ENCODE measurements around the gene ANKRD17. TPM values are rescaled to one million over a fixed set of nuclear protein-coding genes. Genes with fewer than 3 reads are reported as not detected.

The ANKRD17 gene
- total RNA-seq, 1 donor from 2014 or later, result 67.3 TPM

DNA sequence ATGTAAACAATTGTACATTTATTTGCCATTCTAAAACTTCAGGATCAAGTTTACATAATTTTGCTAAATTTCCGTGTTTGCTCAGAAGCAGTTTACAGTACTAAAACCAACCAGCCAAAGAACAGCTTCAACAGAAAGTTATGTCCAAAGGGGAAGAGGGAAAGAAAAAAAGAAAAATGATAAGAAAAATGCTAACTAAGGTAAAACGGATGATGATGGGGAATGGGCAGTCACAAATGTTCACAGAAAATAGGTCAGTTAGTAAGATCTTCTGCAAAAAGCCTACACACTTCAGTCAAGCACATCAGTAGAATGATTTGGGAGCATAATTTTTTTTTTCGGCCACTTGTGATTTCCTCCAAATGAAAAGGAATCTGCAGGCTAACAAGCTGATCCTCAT is 182.8 kb downstream of the ANKRD17 start:
- no peak overlapping the region for H3K9ac ChIP-seq
- no peaks in the 10 kb centered on the region for H3K9me3 Mint-ChIP-seq
- no peak for DNase-seq (ENCODE audit: low spot score)
- H3K27ac ChIP-seq, result no peak overlapping the region
- no peak overlapping the region for H3K4me2 ChIP-seq
- H3K36me3 Mint-ChIP-seq, result peaks cover 25% of the 10 kb centered on the region
- H3K4me3 ChIP-seq, result no peak overlapping the region
- H3K4me1 ChIP-seq, result no peaks in the 10 kb centered on the region
- H3K27ac Mint-ChIP-seq, result no peak overlapping the region
- H3K4me1 Mint-ChIP-seq, result no peaks in the 10 kb centered on the region
- H3K9me3 ChIP-seq (ENCODE audit: low read depth), result no peaks in the 10 kb centered on the region
- no peak overlapping the region for H3K4me3 Mint-ChIP-seq
- H3K27me3 Mint-ChIP-seq (ENCODE audit: insufficient read depth, low read depth), result no peaks in the 10 kb centered on the region
- H2AFZ ChIP-seq (replicated peaks), result no peak overlapping the region
- peaks cover 50% of the 10 kb centered on the region for H3K36me3 ChIP-seq
- peaks cover 2% of the 10 kb centered on the region for H3K79me2 ChIP-seq (ENCODE audit: low read depth)
- peaks cover 29% of the 10 kb centered on the region for H3F3A ChIP-seq (ENCODE audit: low read depth)
- peaks cover 4% of the 10 kb centered on the region for H4K20me1 ChIP-seq (ENCODE audit: low read depth)
- H3K27me3 ChIP-seq, result no peaks in the 10 kb centered on the region
- TF ChIP-seq EZH2 (IDR thresholded peaks at IDR 0.05), result no peak
- TF ChIP-seq, protein P1, sequence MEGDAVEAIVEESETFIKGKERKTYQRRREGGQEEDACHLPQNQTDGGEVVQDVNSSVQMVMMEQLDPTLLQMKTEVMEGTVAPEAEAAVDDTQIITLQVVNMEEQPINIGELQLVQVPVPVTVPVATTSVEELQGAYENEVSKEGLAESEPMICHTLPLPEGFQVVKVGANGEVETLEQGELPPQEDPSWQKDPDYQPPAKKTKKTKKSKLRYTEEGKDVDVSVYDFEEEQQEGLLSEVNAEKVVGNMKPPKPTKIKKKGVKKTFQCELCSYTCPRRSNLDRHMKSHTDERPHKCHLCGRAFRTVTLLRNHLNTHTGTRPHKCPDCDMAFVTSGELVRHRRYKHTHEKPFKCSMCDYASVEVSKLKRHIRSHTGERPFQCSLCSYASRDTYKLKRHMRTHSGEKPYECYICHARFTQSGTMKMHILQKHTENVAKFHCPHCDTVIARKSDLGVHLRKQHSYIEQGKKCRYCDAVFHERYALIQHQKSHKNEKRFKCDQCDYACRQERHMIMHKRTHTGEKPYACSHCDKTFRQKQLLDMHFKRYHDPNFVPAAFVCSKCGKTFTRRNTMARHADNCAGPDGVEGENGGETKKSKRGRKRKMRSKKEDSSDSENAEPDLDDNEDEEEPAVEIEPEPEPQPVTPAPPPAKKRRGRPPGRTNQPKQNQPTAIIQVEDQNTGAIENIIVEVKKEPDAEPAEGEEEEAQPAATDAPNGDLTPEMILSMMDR (IDR thresholded peaks at IDR 0.05), result no peak
- TF ChIP-seq EZH2phosphoT487 (IDR thresholded peaks at IDR 0.05), result no peak

GRCh38 chr4:73070074-73070390 is 188.6 kb downstream of the ANKRD17 start:
- Mint-ChIP-seq H3K4me3 (peak overlapping the region; percentile 89), H3K27me3 (ENCODE audit: insufficient read depth, low read depth) (no peaks in the 10 kb centered on the region), H3K27ac (peak overlapping the region; percentile 91), H3K4me1 (peaks cover 12% of the 10 kb centered on the region), H3K9me3 (no peaks in the 10 kb centered on the region), H3K36me3 (no peaks in the 10 kb centered on the region)
- H3K27me3 ChIP-seq, result no peaks in the 10 kb centered on the region
- peak overlapping the region; percentile 61 for H3K27ac ChIP-seq
- H3F3A ChIP-seq (ENCODE audit: low read depth), result peaks cover 45% of the 10 kb centered on the region
- TF ChIP-seq EZH2 (IDR thresholded peaks at IDR 0.05) (no peak), EZH2phosphoT487 (IDR thresholded peaks at IDR 0.05) (no peak)
- TF ChIP-seq, protein P1 (IDR thresholded peaks at IDR 0.05), result no peak
- H3K4me3 ChIP-seq, result peak overlapping the region; percentile 74
- H3K4me1 ChIP-seq, result peaks cover 5% of the 10 kb centered on the region
- peak overlapping the region; percentile 56 for H2AFZ ChIP-seq (replicated peaks)
- H3K36me3 ChIP-seq, result peaks cover 20% of the 10 kb centered on the region
- no peaks in the 10 kb centered on the region for H3K9me3 ChIP-seq (ENCODE audit: low read depth)
- DNase-seq (ENCODE audit: low spot score), result no peak
- peak overlapping the region; percentile 82 for H3K4me2 ChIP-seq
- H3K79me2 ChIP-seq (ENCODE audit: low read depth), result peaks cover 17% of the 10 kb centered on the region
- peak overlapping the region; percentile 71 for H3K9ac ChIP-seq
- H4K20me1 ChIP-seq (ENCODE audit: low read depth), result no peaks in the 10 kb centered on the region

DNA sequence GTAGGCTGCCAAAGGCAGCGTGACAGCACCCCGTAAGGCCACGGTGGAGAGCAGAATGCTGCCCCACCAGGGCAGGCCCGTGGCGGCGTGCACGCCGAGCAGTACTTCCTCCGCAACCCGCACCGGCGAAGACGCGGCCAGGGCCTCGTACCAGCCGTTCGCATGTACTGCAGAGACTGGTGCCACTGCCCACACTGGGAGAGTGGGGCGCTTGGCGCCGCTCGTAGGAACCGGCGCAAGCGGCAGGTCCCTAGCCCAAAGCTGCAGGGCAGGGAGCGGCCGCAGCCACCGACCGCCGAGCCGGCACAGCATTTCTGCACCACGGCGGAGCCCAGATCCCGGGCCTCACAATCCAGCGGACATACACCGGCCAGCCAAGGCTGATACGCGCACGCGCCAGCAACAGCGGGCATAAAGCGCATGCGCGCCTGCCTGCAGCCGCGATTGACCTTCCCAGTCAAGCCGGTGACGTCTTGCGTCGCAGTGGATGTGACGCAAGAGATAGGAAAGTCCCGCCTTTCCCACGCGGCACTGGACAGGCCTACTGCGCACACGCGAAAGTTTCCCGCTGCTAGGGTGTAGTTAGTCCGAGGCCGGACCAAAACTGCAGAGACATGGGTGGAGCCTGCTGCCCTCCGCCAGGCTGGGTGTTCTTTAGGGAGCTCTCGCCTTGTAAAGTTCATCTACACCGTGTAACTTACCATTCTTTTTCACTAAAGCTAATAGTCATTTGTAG is 189.1 kb downstream of the ANKRD17 start, which contains the start of gene COX18:
TSS of gene COX18 (minus strand) at position 379 of the 736 bp plus-strand sequence. CDS start at position 312, 67 bp downstream.
- TF ChIP-seq, protein P1 (IDR thresholded peaks at IDR 0.05), result peak; percentile 10
- TF ChIP-seq EZH2phosphoT487 (IDR thresholded peaks at IDR 0.05) (no peak), EZH2 (IDR thresholded peaks at IDR 0.05) (no peak)
- Histone ChIP-seq H3K79me2 (ENCODE audit: low read depth) (peaks cover 22% of the 10 kb centered on the region), H3K27ac (peak within 1 kb of the TSS; percentile 91), H3K4me3 (peak within 1 kb of the TSS; percentile 74), H2AFZ (replicated peaks) (peak within 1 kb of the TSS; percentile 78), H3K4me2 (peak within 1 kb of the TSS; percentile 82), H3F3A (ENCODE audit: low read depth) (peaks cover 45% of the 10 kb centered on the region), H4K20me1 (ENCODE audit: low read depth) (no peaks in the 10 kb centered on the region), H3K9ac (peak within 1 kb of the TSS; percentile 84), H3K9me3 (ENCODE audit: low read depth) (no peaks in the 10 kb centered on the region), H3K27me3 (no peaks in the 10 kb centered on the region), H3K4me1 (peaks cover 5% of the 10 kb centered on the region), H3K36me3 (peaks cover 14% of the 10 kb centered on the region)
- Mint-ChIP-seq H3K36me3 (no peaks in the 10 kb centered on the region), H3K4me1 (peaks cover 12% of the 10 kb centered on the region), H3K27ac (peak within 1 kb of the TSS; percentile 91), H3K27me3 (ENCODE audit: insufficient read depth, low read depth) (no peaks in the 10 kb centered on the region), H3K9me3 (no peaks in the 10 kb centered on the region), H3K4me3 (peak within 1 kb of the TSS; percentile 89)
- DNase-seq (ENCODE audit: low spot score), result peak; percentile 97

Data from neural progenitor cell (in vitro differentiated cells).